AG20443 (cell line): ENCODE results near the gene TEX2.
A peak's percentile ranks its signal among the peaks of the same experiment; 100 is the strongest.
"Not testable (repeated sequence)": the region's sequence is repeated elsewhere in the genome, so short reads cannot be mapped to it uniquely, and the experiment has no call there.

Experiments used
- DNase-seq: peaks from one replicate; pipeline ENCODE4 v3.0.0; 2012; ENCODE audit warnings: low spot score, mixed read lengths

TEX2 gene

DNA sequence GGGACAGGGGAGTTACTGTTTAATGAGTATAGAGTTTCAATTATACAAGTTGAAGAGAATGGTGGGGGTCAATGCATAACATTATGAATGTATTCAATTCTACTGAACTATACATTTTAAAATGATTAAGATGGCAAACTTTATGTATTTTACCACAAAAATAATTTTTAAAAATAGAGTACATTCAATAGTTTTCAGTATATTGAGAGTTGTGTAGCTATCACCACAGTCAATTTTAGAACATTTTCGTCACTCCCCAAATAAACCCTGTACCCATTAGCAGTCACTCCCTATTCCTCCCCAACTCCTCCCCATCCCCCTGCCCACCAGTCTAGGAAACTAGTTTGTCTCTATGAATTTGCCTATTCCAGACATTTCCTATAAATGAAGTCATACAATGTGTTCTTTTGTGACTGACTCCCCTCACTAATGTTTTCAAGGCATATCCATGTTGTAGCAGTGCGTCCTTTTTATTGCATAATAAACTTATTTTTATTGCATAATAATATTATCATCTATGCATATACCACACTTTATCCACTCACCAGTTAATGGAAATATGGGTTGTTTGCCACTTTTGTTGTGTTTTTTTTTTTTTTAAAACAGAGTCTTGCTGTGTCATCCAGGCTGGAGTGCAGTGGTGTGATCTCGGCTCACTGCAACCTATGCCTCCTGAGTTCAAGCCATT, 80.6 kb downstream of the TEX2 start:
- DNase-seq: no peak

DNA sequence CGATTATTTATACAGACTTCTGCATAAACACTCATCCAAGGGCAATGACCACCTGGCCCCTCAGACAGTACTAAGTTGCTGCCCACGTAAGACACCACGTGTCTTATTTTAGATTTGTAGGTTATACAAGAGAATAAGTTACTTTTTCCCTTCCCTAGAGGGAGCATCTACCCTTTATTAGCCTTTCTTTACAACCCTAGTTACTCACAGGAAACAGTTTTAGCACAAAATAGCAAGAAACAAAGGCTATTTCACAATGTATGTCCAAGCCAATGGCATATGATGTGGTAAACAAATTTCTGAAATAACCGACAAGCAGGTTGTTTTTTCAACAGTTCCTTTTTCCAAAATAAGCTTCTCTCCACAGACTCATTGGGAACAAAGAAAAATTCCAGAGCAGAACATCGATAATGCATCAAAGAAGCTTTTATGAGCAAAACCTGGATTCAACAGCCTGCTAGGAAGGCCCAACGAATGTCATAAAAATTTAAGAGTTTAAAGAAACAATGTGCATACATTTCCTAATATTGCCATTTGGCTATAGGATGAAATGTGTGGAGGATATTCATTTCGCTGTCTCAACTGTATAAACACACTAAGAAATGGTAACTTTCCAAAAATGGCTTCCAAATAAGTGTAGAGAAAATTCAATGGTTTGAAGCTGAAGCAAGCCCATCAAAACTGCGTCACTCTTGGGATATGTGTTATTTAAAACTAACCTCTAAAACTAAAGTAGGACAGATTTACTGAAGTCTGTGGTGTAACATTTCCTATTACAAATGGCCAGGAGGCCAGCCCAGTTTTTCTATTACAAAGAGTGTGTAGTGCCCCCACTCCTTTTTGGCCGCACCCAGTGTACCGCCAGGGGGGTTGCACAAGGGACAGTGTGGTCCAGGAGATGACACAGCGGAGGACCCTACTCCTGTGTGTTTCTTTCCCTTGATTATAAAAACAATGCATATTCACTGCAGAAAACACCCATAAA, 82.7 kb downstream of the TEX2 start:
- DNase-seq: no peak

DNA sequence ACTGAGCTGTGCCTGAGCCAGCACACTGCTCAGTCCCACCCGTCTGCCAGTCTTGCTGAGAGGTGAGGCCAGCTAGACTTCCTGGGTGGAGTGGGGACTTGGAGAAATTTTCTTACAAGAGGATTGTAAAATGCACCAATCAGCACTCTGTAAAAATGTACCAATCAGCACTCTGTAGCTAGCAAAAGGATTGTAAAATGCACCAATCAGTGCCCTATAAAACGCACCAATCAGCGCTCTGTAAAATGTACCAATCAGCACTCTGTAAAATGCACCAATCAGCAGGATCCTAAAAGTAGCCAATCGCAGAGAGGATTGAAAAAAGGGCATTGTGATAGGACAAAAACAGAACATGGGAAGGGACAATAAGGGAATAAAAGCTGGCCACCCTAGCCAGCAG, 84.0 kb downstream of the TEX2 start:
- DNase-seq: not testable (repeated sequence)

DNA sequence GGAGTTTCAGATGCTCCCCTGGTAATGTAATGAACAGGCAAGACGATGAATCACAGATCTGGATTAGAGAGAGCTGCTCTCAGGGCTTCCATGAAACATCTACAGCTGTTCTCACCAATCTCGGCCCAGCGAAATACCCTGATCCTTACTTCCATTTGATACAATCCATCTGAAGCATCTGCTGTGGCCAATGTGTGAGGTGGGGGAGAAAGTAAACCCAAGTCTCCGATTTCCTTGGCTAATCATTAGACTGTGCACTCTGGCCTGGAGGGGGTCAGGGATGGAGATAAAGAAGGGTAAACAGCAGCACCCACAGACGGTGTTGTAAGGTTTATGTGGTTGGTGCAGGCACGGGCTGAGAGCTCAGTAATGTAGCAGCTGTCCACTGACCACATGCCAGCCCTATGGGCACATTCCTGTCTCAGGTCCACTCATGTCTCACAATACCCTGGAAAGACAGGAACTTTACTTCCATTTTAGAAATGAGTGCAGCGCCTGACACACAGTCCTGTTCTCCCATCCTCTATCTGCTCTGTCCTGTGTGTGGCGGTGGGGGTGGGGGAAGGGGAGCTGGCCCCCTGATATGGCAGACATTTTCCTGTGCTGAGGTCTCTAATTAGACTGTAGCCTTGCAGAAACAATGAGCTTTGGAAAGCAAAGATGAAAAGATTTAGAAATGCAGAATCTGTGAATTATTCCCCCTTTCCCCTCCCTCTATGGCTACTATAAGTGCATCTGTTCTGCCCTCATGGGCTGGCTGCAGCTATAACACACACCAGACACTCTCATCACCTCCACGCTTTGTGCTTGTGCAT, 84.8 kb downstream of the TEX2 start:
- no peak for DNase-seq

DNA sequence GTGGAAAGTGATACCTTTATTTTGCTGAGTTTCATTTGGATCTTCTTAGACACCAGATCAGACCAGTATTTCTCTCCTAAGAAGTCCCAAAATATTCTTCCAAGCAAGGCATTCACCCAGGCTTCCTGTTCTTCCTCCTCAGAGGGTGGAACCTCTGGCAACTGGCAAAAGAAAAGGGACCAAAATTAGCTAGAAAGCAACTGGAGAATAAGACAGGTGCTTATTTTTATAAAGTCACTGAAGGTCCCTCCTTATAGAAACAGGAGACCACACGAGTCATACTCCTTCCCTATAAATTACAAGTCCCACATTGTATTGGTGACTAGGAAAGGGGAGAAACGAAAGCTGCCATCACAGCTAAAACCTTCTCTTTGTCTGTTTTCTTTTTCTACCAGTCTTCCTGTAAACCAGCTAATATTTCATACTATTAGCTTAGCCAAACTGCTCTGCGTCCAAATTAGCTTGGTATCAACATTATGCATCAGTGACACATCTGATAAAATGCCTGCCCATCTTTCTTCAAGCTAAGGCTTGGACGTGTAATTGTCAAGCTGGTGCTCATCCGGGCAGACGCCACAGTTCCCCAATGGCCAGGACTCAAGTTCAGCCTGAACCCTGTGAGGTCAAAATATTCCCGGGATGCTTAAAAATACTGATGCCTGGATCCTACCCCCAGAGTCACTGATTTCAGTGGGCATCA, 85.6 kb downstream of the TEX2 start:
- DNase-seq: no peak

DNA sequence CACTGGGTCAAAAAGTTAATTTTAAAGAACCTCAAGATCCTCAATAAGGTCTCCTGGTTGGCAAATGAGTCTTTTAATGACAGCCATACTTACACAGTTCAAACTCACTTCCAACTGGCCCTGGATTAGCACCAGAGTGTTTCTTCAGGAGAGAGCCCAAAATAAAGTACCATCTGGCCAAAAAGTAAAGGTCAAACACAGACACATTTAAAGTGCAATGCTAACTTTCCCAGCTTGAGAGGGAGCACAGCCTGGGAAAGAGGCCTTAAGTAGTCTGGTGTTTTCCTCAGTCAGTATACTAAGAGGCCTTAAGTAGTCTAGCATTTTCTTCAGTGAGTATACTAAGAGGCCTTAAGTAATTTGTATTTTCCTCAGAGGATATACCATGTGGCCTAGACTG, 86.5 kb downstream of the TEX2 start:
- DNase-seq: no peak

DNA sequence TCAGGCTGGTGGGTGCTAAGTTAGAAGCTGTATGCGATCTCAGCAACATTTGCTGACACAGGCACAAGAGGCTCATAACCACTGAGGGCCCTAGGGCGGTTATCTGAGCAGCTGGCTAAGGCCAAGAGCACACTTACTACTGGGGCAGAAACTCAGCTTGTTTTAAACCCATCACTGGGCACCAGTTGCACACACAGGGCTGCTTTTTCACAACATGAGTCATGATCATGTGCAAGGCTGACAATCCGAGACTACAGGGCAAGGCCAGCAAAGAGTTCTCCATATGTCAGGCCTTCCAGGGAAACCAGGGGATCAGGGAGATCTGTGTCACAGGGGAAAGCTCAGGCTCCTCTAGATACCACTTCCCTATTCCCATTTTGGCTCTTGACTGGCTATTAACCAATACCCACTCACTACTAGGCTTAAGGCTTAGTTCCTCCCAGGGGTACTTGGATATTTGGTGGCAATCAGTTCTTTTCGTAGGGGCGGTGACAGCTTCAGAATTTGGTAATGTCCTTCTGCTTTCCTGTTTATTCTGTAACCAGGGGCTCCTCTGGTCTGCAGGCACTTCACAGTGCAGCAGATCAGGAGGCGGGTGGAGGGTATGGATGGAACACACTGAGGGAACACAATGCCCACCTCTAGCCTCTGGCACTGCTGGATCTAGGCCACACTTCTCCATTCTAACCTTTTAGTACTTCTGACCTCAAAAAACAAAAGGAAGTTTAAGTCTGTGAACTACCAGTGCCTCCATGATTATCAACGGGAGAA, 88.2 kb downstream of the TEX2 start:
- peak; percentile 60 for DNase-seq

DNA sequence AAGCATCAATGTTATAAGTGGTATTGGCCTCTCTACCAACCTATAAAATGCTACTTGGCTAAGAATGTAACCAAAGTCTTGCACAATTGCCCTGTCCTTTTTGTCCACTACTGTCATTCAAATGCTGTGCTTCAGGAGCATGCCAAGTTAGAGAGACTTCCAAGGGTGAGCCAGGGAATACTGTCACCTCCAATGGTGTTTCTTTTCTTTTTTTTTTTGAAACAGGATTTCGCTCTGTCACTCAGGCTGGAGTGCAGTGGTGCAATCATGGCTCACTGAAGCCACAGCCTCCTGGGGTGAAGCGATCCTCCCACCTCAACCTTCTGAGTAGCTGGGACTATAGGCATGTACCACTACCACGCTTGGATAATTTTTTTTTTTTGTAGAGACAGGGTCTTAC, 89.4 kb downstream of the TEX2 start:
- DNase-seq: no peak

DNA sequence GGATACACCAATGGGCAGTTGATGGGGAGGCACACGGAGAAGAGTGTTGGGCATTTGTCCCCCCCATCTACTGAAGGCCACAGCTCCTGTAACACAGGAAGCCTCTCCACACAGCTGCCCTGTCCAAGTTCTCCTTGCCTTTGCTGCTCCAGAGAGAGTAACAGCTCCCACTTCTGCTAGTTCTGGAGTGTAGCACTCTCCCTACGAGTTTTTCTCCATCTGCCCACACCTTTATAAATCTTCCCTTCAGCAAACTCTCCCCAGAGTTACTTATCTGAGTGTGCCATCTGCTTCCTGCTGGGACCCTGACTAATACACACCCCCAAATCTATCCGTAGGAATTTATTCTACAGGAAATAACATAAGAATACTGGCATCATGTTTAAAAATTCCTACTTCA, 90.5 kb downstream of the TEX2 start:
- DNase-seq: no peak

DNA sequence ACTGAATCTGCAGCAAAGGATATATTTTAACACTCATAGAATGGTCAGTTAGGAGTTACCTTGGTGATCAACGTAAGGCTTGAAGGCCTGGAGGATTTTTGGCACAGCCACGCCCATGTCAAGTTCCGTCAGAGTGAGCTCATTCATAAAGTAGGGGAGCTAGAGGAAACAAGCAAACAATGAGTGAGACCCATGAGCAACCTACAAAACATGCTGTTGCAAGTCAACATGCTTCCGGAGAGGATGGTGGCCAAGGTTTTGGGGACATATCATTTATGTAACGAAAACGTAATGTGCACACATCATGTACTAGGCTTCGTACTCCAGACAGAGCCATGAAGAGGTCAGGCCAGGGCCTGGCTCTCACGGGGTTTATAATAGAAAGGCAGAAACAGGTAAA, 92.0 kb downstream of the TEX2 start:
- DNase-seq: no peak

DNA sequence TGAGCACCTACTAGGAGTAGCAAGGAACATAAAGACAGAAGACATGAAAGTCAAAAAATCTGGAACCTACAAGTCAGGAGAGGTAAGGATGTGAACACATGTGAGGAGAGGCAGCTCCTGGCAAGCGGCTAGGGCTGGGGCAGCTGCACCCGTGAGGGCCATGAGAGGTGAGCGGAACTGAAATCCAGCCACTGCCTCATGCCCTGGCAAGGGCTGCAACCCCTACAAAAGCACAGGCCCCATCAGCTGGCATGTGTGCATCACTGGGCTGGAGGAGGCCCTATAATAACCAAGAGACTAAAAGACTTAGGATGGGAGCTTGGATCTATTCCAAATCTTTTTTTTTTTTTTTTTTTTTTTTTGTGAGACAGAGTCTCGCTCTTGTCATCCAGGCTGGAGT, 92.8 kb downstream of the TEX2 start:
- no peak for DNase-seq

DNA sequence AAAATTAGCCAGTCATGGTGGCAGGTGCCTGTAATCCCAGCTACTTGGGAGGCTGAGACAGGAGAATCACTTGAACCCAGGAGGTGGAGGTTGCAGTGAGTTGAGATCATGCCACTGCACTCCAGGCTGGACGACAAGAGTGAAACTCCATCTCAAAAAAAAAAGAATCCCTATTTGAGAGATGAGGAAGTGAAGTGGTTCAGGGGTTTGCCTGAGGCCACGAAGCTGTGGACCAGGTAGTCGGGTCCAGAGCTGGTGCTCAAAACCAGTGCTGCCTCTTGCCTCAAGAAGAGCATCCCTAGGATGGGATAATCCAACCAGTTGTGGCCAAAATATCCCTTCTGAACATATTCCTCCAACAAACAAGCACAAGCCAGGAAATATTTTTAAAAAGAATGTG, 95.4 kb downstream of the TEX2 start:
- not testable (repeated sequence) for DNase-seq

DNA sequence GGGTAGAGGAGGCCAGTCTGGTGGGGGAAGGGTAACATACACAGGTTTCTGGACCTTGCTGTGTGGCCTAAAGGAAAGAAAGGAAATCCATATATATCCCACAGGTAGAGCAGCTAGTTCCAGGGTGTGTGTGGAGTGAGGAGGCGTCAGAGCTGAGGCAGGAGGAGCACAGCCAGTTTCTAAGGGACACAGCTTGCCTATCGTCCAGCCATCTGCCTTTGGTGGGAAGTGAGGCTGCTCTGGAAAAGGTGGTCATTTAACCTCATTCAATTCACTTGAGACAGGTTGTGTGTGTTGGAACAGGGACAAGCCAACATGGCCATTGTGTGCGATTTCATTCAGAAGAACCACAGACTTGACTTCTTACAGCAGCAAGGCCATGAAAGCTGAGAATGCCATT, 96.2 kb downstream of the TEX2 start:
- no peak for DNase-seq

DNA sequence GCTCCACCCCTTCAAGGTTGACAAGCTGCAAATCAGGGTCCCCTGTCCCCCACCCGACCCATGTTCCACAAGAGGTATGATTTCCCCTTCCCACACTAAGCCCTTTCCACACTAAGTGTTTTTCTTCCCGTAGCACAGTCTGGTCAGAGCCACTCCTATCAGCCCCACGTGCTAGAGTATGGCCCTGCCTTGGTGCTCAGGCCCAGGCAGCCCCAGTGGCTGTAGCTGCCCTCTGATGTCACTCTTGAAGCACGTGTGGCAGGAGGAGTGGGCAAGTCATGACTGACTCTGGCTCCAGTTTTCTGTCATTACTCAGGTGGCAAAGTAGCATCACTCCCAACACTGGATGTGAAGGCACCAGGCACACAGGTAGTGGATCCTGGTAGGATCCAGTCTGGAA, 97.7 kb downstream of the TEX2 start:
- no peak for DNase-seq

DNA sequence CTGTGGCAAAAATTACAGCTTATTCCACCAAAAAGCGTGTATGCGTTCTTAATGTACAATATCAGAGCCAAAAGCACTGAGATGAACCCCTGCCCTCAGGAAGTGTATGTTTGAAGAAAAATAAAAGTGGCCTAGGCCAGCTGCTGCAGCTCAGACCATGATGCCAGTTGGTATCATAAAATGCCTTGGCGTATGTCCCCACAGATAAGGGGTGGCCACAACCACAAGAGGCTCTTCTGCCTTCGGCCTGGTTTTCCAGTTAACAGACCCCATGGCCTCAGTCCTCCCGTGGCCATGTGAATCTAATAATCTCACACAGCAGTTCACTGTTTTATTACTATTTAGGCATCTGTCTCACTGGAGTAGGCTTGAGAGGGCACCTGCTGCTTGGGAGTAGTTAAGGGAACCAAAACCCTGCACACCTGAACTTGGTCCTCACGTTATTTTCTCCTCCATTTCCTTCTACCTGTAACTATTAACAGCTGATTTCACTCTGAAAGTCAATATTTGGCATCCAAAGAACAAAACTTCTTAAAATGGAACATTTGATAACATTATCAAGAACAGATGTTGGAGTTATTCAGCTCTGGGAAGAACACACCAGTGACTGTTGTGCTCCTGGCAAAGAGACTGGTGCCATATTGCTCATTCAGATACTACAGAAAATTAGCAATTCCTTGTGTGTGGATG, 98.3 kb downstream of the TEX2 start:
- no peak for DNase-seq

DNA sequence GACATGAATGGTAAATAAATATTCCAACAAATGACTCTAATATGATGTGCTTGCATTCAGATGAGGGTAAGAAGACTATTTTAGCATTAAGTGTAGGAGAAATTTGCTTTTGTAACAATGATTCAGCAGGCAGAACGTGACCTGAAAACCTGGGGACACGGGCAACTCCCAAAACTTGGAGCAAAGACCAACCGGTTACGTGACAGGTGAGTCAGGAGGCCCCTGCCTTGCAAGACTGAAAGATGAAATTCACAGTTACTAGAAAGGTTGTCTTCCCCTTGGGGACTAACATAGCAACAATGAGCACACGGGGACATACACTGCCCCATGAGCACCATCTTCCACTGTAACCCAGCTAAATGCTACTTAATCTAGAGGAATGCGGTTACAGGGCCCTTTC, 99.6 kb downstream of the TEX2 start:
- no peak for DNase-seq

DNA sequence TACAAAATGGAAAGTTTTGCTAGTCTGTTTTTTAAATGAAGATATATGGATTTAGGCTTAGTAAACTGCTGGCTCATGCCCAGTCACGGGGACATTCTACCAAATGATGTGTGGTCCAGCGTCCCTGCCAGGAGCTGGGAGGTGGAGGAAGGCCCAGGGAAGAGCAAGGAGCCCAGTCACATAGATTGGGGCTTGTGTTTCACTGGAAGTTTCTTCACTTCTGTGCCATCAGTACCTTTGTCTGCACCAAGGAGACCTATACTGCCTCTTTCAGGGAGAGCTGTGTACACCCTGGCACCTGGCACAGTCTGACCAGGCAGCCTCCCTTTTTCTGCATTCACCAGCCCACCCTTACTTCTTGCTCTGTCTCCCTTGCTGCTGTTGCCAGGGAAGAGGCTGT, 100.5 kb downstream of the TEX2 start:
- no peak for DNase-seq

DNA sequence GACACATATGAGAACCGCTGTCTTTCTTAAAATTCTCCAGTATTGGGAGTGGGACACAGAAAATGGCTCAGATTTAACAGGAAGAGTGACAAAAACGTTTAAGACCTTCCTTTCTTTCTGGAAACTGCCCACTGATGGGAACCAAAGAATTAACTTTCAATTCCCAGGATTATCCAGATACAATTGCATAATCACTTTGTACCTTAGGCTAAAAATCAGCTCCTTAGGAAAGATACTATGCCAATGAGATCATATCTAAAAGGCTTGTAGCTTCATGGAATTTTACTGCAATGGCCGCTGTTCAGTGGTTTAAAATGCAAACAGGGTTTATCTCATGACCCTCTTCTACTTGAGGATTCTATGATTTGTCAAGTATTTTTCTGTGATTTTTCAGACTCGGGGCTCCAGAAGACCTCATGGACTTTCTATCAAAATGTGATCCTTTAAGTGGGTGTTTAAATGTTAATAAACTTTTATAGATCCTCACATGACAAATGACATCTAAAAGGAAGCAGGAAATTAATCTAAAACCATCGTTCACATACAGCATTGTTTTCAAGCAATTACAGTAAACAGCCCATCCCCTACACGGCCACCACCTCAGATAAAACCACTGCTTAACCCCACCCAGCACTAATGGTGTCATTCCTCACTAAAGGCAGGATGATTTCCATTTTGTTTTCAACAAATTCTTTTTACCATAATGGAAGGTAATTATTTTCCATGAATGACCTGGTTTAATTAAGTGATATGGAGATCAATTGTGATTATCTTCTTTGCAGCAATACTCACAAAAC, 101.5 kb downstream of the TEX2 start:
- DNase-seq: no peak

DNA sequence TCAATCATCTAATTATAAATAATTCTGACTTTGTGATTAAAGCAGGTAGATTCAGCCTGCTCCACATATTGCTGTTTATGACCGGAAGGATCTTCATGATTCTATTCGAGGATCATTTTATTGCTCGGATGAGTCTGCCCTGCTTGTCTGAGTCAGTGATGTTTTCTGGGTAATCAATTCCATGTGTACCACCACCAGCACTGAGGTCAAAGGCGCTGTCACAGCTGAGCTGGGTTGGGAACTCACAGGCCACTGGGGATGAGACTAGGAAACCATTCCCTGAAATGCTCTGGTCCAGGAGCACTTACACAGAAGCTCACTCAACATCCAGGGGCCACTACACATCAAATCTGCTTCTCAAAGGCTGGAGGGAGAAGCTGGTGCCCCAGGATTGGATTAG, 102.7 kb downstream of the TEX2 start:
- DNase-seq: peak; percentile 80
